ENCODE measurements around the gene STAG3. TPM values are rescaled to one million over a fixed set of nuclear protein-coding genes. Genes with fewer than 3 reads are reported as not detected.

Gene STAG3, protein sequence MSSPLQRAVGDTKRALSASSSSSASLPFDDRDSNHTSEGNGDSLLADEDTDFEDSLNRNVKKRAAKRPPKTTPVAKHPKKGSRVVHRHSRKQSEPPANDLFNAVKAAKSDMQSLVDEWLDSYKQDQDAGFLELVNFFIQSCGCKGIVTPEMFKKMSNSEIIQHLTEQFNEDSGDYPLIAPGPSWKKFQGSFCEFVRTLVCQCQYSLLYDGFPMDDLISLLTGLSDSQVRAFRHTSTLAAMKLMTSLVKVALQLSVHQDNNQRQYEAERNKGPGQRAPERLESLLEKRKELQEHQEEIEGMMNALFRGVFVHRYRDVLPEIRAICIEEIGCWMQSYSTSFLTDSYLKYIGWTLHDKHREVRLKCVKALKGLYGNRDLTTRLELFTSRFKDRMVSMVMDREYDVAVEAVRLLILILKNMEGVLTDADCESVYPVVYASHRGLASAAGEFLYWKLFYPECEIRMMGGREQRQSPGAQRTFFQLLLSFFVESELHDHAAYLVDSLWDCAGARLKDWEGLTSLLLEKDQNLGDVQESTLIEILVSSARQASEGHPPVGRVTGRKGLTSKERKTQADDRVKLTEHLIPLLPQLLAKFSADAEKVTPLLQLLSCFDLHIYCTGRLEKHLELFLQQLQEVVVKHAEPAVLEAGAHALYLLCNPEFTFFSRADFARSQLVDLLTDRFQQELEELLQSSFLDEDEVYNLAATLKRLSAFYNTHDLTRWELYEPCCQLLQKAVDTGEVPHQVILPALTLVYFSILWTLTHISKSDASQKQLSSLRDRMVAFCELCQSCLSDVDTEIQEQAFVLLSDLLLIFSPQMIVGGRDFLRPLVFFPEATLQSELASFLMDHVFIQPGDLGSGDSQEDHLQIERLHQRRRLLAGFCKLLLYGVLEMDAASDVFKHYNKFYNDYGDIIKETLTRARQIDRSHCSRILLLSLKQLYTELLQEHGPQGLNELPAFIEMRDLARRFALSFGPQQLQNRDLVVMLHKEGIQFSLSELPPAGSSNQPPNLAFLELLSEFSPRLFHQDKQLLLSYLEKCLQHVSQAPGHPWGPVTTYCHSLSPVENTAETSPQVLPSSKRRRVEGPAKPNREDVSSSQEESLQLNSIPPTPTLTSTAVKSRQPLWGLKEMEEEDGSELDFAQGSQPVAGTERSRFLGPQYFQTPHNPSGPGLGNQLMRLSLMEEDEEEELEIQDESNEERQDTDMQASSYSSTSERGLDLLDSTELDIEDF
- 0.64 TPM in 1 of 2 replicates, not detected in the other for polyA plus RNA-seq
- 1.5 TPM in 1 of 2 replicates, not detected in the other for polyA minus RNA-seq

DNA sequence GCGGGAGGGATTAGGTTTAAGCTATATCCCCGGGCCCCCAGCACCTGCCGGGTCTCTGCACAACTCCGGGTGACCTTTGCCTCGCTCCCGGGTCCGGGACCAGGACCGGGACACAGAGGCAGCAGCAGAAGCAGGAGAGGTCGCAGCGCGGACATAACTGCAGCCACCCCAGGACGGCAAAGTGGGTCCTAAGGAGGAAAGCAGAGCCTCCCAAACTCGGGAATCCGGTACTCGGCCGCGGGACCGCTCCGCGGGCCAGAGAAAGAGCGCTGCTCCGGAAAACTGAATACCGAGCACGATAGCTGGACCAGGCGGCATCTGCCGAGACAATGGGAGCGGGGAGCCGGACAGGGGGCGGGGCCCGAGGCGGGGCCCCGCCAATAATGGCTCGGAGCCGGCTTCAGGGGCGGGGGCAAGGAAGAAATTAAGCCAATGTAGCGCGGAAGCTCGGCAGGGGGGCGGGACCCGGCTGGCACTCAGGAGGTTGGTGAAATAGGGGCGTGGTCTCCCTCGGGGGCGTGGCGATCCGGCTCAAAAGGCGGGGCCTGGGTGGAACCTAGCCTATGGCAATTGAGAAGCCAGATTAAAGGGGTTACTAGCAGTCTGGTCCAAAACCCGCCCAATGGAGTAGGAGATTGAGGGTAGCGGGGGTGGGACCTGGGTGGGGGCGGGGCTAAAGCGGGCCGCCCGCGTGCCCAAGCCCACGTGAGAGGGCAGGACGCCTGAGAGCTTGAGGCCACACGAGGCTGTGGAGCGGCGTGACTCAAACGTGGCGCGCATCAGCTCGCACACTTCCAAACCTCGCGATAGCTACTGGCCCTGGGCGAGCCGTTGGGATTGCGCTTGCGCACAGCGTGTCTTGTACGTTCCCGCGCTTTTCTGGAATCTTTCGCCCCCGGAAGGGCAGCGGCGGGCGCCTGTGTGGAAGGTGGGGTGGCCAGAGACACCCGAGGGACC is at the start of gene STAG3, which contains the start of gene GPC2:
Gene STAG3 (plus strand): TSS at position 874 of the 957 bp plus-strand sequence. CDS start 2,639 bp downstream, outside the sequence.
Gene GPC2 (minus strand): TSS at position 337 of the 957 bp plus-strand sequence. CDS start 182 bp downstream, at position 155.
- H3K79me2 ChIP-seq (replicated peaks; ENCODE audit: insufficient read depth, low read length) = peaks cover 22% of the 10 kb centered on the region
- peak within 1 kb of the TSS; percentile 100 for H3K4me2 ChIP-seq (ENCODE audit: low read length)
- no peaks in the 10 kb centered on the region for H3K9me2 ChIP-seq (ENCODE audit: insufficient read depth, low read length)
- peak within 1 kb of the TSS; percentile 99 for H3K9ac ChIP-seq (ENCODE audit: low read length)
- H3F3A ChIP-seq (ENCODE audit: insufficient read depth, low read length, poor library complexity, severe bottlenecking) = no peaks in the 10 kb centered on the region
- H2AFZ ChIP-seq (ENCODE audit: low read depth, low read length) = peak within 1 kb of the TSS; percentile 44
- no peaks in the 10 kb centered on the region for H4K20me1 ChIP-seq (ENCODE audit: insufficient read depth)
- peak within 1 kb of the TSS; percentile 88 for H3K27ac ChIP-seq (ENCODE audit: low read length)
- no peaks in the 10 kb centered on the region for H3K27me3 ChIP-seq (ENCODE audit: insufficient read depth, low read depth, low read length)
- H3K9me3 ChIP-seq (ENCODE audit: low read length) = no peaks in the 10 kb centered on the region
- no peaks in the 10 kb centered on the region for H3K36me3 ChIP-seq (ENCODE audit: insufficient read depth, low read length)
- peak within 1 kb of the TSS; percentile 88 for H3K4me3 ChIP-seq (ENCODE audit: low read length)
- peak; percentile 87 for TF ChIP-seq TAF1 (IDR thresholded peaks at IDR 0.05; ENCODE audit: low read depth)
- no peak for TF ChIP-seq EZH2 (IDR thresholded peaks at IDR 0.05; ENCODE audit: borderline replicate concordance, insufficient read depth, low read length, poor library complexity, severe bottlenecking)
- TF ChIP-seq, protein P1, sequence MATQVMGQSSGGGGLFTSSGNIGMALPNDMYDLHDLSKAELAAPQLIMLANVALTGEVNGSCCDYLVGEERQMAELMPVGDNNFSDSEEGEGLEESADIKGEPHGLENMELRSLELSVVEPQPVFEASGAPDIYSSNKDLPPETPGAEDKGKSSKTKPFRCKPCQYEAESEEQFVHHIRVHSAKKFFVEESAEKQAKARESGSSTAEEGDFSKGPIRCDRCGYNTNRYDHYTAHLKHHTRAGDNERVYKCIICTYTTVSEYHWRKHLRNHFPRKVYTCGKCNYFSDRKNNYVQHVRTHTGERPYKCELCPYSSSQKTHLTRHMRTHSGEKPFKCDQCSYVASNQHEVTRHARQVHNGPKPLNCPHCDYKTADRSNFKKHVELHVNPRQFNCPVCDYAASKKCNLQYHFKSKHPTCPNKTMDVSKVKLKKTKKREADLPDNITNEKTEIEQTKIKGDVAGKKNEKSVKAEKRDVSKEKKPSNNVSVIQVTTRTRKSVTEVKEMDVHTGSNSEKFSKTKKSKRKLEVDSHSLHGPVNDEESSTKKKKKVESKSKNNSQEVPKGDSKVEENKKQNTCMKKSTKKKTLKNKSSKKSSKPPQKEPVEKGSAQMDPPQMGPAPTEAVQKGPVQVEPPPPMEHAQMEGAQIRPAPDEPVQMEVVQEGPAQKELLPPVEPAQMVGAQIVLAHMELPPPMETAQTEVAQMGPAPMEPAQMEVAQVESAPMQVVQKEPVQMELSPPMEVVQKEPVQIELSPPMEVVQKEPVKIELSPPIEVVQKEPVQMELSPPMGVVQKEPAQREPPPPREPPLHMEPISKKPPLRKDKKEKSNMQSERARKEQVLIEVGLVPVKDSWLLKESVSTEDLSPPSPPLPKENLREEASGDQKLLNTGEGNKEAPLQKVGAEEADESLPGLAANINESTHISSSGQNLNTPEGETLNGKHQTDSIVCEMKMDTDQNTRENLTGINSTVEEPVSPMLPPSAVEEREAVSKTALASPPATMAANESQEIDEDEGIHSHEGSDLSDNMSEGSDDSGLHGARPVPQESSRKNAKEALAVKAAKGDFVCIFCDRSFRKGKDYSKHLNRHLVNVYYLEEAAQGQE (IDR thresholded peaks at IDR 0.05; ENCODE audit: borderline replicate concordance) = peak; percentile 85
- TF ChIP-seq POLR2AphosphoS5 (IDR thresholded peaks at IDR 0.05) = peak; percentile 96
- TF ChIP-seq, protein P2, sequence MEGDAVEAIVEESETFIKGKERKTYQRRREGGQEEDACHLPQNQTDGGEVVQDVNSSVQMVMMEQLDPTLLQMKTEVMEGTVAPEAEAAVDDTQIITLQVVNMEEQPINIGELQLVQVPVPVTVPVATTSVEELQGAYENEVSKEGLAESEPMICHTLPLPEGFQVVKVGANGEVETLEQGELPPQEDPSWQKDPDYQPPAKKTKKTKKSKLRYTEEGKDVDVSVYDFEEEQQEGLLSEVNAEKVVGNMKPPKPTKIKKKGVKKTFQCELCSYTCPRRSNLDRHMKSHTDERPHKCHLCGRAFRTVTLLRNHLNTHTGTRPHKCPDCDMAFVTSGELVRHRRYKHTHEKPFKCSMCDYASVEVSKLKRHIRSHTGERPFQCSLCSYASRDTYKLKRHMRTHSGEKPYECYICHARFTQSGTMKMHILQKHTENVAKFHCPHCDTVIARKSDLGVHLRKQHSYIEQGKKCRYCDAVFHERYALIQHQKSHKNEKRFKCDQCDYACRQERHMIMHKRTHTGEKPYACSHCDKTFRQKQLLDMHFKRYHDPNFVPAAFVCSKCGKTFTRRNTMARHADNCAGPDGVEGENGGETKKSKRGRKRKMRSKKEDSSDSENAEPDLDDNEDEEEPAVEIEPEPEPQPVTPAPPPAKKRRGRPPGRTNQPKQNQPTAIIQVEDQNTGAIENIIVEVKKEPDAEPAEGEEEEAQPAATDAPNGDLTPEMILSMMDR (IDR thresholded peaks at IDR 0.05; ENCODE audit: poor library complexity, severe bottlenecking) = no peak
- no peak for TF ChIP-seq SMC3 (conservative IDR thresholded peaks at IDR 0.05; ENCODE audit: poor library complexity)
- peak; percentile 30 for TF ChIP-seq MXI1 (conservative IDR thresholded peaks at IDR 0.05; ENCODE audit: poor library complexity, severe bottlenecking)
- TF ChIP-seq EP300 (conservative IDR thresholded peaks at IDR 0.05; ENCODE audit: poor library complexity, severe bottlenecking) = no peak
- peak; percentile 21 for TF ChIP-seq RAD21 (conservative IDR thresholded peaks at IDR 0.05)
